HG02623 (cell line): ENCODE data around the gene STK24.
"Not testable (repeated sequence)": the region's sequence is repeated elsewhere in the genome, so short reads cannot be mapped to it uniquely, and the experiment has no call there.

Experiments
- ATAC-seq: cut with Tn5 transposase; IDR thresholded peaks from one replicate; pipeline ENCODE4 v1.9.1; 2021; ENCODE audit warnings: moderate library complexity; ENCODE audit not compliant: unreplicated experiment

The STK24 gene

DNA sequence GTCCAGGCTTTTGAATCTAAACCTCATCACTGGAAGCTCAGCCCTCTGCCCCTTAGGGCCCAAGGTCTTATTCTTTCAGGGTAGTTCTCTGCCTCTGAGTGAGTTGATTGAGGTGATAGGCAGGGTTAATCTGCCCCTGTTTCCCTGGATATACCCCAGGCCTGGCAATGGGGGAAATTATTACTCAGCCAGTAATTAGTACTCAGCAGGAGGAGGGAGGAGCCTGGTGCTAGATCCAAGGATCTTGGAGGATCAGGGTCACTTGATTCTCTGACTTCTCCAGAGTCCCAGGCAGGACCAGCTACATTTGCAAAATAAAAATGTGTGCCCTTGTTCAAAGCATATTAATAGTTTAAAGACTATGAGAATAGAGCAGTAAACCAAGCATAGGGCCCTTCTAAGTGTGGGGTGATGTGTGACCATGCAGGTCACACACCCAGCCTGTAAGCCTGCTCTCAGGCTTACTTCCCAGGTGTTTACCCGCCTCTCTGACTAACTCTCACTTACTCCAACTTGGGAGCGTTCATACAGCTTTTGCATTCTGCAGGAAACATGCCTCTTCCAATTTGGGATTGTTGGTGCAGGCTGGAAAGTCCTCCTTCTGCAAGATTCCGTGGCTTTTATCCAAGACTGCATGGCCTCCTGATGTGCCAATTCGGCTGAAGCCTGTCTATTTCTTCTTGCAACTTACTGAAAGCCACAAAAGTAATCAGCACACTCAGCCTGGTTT, 7.9 kb upstream of the STK24 start:
- ATAC-seq = no peak

DNA sequence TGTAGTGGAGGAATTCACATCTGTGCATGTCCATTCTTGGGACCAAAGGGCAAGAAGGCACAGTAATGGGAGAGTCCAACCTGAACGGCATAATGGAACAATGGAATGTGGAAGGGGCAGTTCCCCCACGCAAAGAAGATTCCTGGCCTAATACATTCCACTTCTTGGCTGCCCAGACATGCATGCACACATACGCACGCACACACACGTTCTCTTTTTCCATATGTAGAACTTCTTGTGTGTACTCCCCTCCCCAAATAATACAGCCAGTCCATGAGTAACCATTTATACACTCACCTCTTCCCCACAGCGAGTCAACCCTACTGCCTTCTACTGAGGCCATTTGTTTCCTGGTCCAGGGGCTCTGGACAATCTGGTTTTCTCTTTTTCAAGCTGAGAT, 6.0 kb upstream of the STK24 start:
- ATAC-seq = no peak

DNA sequence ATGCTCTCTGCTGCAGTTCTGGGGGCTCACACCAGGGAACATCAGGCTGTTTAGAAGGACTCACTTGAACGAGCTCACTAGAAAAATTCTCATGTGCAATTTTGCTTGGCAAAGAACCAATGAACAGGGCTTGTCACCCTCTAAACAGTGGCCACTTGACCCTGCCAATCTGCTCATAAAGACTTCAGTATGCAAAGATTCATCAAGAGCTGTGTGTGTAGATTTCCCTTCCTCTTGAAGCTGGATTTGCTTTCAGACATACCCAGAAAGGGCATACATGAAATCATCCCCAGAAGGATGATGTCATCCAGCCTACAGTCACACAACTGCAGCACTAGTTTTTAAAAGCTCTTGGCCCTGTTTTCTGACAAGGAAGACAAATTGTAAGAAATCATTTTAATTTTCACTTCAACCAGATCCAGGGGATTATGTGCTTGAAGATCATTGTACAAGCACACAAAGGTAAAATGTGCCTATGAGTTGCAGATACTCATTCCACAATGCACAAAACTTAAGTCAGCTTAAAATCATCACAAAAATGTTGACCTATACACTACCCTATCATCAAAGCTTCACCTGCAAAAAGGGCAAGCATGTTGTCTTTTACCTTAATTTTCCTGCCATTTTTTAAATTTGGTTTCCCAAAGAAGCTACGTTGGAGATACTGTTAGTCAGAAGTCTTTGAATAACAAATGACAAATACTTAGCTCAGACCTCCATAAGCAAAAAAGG, 5.2 kb upstream of the STK24 start:
- ATAC-seq = no peak

DNA sequence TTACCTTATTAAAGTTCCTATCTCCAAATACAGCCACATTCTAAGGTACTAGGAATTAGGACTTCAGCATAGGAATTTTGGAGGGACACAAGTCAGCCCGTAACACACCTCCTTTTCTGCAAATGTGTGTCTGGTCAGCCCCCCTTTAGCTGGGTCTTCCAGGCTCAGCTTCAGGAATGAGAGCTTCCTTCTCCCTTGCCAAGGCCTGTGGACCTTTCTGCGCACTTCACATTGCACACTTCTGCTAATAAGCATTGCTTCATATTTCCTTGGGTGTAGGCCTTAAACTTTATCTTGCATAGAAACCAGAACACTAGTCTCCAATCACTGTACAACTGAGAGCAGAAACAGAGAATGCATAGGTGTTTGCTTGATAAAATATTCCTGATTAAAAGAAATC, 4.5 kb upstream of the STK24 start:
- ATAC-seq = no peak

DNA sequence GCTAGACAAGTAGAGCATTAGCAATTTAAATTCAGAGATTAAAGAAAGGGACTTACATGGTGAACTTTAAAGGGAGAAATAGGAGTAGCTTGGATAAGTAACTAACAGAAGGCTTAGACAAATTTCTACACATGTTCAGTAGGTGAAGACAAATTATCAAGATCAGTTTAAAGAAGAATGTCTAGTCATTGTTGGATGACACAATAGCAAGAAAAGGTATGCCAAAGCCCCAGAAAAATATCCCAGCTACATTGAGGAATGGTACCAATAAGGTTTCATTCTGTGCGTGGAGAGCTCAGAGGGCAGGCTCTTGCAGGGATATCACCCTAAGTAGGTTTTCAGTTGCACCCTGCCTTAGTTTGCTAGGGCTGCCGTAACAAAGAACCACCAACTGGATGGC, 3.5 kb upstream of the STK24 start:
- ATAC-seq = no peak

DNA sequence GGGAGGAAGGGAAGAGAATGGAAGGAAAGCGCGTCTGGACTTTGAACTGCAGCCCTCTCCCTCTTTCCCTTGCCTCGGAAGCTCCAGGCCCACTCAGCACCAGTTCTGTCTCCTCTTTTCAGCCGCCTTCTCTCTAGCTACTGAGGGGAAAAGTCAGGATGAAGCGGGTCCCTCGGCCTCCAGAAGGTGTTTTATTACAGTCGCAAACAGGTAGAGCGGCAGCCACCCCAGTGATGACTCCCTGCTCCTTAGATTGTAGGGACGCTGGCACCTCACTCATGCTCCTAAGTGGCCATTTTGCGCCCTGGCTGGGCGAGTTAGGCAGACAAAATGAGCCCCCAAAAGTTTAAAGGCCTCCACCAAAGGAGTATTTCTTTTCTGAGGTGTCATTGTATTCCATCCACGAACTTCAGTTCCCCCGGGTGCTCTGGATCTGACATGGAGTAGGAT, 954 bp upstream of the STK24 start:
- ATAC-seq = no peak

DNA sequence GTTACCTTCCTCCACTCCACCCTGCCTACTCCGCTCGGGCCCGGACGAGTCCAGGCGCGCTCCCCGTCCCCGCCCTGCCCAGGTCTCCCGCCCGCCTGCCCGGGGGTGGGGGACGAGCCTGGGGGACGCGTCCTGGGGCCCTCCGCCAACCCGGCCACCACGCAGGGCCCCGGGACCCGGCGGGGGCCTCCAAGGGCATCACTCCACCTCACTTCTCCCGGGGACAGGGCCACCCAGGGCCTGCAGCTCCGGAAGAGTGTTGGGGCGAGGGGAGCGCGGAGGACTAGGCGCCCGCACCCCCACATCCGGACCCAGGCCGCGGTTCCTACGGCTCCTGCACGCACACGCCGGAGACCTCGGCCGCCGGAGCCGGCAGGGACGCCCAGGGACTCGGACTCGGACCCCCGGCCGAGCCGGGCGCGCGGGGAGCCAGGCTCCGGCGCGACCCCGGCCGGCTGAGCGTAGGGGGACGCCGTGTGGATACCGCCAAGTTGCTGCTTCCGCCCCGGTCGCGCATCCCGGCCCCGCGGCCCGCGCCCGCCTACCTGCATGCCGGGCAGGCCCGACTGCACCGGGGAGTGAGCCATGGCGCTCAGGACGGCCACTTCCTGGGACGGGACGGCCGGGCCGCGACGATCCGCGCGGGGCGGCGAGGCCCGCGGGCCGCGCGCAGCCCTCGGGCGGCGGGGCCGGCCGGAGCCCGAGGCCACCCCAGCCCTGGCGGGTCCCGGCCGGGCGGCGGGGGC, 534 bp downstream of the STK24 start:
- peak; percentile 31 for ATAC-seq

DNA sequence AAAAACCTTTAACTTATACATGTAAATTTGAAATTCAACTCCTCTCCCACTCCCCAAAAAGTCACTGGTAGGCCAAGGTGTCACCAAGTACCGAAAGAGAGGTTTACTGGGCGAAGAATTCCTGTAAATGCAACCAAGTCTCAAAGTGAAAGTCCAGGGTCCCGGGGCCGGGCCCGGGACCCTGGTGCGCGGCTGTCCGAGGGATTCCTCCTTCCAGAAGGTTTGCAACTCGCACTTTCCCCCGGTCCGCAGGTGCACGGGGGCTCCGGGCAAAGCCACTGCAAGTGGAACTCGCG, 1.1 kb downstream of the STK24 start:
- no peak for ATAC-seq

DNA sequence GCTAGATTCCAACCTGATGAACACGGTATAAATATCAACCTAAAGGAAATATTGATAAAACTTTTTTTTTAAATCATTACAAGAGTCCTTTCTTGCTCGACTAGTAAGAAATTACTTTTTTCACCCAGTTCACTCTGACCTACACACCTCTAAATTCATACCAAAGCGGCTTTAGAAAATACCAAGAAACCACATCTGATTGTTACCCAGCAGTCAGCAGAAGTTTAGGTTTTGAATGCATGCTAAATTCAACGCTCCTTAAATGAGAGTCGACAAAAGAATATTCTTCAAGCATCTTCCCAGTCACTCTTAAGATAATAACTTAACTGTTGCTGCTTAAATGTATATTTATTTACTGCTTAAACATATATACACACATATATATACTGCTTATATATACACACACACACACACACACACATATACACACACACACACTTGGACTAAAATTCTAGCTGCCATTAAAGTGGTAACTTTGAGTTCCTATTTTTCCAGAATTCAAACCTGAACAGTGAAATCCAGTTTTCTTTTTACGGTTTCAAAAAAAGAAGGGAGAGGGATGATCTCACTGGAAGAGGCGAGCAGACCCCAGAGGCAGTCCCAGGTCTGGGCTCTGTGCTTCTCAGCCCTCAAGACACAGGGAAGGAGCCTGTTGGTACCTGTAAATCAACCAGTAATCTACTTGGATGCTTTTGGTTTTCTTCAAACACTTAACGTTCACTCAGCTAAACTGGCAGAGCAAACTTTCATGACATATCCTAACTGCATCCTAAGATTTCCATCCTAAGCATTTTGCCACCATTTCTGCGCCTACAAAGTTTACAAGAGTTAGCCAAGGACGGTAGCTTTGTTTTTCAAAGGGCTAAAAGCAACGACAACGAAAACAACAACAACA, 1.7 kb downstream of the STK24 start:
- no peak for ATAC-seq

DNA sequence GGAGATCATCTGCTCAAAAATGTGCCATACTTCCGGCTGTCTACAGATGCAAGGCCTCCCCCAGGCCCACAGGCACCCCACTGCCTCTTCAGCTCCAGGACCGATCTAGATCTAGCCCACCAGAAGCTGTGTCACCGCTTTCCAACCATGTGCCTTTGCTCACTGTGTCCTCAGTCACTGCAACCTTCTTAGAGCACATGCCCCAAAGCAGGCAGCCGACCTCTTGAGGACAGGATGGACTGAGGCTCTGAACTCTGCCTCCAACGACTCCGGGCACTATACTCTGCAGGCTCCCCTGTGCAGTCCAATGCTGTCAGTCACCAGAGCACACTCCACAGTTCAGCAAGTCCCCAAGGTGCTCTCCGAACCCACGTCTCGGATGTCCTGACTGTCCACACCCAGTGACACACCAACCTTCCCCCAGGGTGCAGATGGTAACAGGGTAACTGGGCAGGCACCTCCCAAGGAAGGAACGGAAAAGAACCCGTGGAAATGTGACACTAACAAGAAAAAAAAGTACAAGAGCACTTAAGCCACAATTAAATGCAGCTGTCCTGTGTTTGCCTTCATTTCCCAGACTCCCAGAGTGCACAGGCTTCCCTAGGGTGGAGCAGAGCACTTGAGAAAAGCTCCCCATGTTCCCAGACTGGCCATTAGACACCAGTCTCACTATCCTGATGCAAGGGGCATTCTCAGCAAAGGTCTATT, 4.8 kb downstream of the STK24 start:
- ATAC-seq = no peak

DNA sequence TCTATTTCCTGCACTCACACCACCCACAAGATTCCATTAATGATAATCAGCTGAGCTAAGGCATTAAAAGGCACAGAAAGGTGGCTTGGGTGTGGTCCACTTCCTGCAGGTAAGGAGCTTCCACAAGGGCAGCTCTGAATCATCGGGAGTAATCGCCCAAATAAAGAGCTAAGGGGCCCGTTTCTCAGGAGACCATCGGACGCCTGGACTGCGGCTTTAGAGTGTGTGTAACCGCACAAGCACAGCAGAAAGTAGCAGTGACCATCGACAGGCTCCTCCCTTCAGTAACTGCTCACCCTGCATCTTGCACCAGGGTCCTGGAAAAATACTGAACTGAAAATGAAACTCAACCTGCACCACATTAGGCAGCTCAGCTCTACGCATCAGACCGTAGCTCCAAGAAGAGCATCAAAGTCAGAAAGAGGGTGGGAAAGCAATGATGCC, 6.0 kb downstream of the STK24 start:
- peak; percentile 85 for ATAC-seq

DNA sequence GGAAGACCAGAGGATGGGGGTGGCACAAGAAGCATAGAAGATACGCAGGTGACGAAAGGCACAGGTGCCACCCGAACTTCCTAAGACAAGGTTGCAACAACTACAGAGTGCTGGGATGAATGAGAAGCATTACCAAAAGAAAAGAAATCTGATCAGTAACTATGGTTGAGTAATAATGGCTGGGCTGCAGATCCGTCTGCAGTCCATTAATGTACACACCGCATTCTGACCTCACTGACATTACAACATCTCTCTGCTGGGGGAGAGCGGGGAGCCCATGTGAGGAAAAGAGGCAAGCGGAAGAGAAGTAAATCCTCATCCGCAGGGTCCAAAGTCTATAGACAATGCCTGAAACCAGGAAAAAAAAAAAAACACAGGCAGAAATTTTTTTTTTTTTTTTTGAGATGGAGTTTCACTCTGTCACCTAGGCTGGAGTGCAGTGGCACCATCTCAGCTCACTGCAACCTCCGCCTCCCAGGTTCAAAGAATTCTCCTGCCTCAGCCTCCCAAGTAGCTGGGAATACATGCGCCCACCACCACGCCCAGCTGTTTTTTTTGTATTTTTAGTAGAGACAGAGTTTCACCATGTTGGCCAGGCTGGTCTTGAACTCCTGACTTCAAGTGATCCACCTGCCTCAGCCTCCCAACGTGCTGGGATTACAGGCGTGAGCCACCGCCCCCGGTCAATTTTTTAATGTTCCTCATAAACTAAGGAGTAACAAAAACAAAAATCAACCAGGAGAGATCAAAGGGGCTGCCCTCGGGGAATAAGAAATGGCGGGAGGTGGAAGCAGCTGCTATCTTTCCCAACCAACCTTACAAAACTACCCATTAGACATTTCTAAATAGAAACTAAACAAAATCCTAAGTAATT, 7.2 kb downstream of the STK24 start:
- ATAC-seq = not testable (repeated sequence)

DNA sequence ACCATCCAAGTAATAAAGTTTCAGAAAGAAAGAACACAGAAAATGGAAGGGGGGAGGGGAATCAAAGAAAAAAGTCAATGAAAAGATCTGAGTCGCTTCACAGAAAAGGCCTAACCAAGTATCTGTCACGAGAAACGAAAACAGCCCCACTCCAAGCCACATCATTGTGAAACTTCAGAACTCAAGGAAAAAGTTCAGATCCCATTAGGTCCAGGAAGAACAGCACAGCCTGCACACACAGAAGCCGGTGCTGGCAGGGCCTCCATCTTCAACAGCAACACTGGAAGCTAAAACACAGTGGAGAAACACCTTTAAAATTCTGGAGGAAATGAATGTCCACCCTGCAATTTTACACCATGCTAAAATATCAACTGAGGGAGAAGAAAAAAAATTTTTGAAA, 8.0 kb downstream of the STK24 start:
- no peak for ATAC-seq

DNA sequence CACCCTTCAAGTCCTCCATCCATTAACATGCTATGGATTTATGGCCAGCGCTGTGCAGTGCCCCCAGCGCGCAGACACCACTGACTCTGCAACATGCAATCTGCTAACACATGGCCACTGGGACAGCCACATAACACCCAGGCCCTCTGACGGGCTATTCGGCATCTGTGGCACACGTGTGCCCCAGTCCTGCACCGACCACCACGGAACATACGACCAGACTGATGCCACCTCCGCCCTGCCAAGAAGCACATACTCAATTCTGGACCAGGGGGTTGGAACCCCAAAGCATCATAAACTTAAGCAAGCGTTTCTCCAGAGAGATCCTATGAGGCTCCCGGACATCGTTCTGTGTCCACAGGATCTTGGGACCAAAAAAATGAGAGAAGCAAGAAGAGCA, 9.8 kb downstream of the STK24 start:
- ATAC-seq = no peak

DNA sequence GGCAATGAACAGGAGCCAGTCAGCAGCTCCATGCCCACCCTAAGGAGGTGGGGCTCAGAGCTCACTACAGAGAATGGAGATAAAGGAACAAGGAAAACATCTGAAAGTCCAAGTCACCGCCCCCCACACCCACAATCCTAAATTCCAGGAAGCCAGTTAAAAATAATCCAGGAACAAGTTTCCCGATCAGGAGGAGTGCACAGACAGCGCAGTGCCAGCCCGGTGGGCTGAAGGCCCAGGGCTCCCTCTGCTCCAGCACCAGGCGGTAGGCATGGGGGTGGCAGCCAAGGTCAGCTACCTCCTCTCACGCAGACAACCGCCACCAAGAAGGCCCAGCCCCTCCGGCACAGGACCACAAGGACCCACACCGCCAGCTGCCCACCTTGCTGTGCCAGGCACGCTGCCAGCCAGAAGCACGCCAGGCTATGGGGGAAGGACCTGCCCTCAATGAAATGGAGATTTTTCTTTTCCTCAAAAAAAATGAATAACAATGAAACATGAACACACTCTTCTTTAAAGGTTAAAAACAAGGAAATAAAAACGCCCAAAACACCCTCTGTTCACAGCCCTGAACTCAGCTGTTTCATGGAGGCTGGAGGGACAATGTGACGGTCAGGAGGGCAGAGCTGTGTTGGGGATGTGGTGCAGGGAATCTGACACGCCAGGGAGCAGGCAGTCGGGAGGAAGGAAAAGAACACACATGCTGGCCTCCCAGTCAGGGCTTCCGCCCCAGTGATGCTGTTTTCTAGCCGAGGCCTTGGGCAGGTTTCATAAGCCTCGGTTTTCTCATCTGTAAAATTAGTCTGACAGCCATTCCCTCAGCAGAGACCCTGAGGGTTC, 11.0 kb downstream of the STK24 start:
- no peak for ATAC-seq

DNA sequence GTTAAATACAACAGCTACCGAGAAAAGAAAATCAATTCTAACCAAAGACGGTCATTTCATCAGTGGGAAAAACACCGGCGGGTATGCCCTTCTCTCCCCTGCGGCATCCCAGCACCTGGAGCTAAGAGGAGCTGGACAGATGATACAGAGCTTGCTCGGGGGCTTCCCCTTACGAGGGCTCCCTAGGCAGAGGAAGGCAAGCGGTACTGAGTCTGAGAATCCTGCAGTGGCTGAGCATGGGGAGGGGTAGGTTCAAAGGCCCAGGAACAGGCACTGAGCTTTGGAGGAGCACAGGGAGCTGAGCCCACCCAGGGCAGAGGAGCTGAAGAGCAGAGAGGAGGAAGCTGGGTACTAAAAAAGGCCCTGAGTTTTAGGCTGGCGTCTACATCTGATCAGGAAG, 12.7 kb downstream of the STK24 start:
- no peak for ATAC-seq

DNA sequence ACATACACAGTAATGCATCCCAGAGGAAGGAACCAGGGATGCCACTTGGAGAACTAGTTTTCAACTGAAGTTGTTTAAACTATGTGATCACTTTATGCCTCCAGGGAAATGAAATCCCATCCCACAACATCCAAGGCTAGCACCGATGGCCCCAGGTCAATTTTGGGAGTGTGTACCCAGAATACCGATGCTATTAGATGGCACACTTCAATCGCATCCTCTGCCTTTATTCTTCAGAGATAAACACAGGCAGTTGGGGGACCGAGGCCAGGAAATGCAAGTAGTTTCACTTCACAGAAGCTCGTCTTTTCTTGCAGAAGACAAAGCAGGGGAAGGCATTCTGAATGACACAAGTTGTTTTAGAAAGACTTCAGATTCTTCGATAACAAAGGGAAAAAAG, 13.8 kb downstream of the STK24 start:
- ATAC-seq = no peak

DNA sequence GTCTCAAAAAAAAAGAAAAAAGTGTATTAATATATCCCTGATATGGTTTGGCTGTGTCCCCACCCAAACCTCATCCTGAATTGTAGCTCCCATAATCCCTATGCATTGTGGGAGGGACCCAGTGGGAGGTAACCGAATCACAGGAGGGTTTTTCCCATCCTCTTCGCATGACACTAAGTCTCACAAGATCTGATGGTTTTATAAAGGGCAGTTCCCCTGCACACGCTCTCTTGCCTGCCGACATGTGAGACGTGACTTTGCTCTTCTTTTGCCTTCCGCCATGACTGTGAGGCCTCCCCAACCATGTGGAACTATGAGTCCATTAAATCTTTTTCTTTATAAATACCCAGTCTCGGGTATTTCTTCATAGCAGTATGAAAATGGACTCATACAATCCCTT, 17.7 kb downstream of the STK24 start:
- no peak for ATAC-seq
